SKM-1 (cell line): ENCODE data around the gene ZNF678.
"Not testable (repeated sequence)": the region's sequence is repeated elsewhere in the genome, so short reads cannot be mapped to it uniquely, and the experiment has no call there.

Experiments
- DNase-seq: peaks from one replicate; lab custom pipeline; 2025; ENCODE audit not compliant: unreplicated experiment; lab: John Stamatoyannopoulos, UW

Gene ZNF678

DNA sequence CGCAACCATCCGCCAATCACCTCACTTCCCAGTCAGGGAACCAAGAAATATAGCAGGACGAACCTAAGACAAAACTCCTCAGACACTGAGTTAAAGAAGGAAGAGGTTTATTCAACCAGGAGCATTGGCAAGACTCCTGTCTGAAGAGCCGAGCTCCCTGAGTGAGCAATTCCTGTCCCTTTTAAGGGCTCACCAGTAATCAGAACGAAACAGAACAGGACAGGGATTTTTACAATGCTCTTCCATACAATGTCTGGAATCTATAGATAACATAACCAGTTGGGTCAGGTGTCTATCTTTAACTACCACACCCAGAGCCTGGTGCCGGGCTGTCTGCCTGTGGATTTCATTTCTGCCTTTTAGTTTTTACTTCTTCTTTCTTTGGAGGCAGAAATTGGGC is 32.9 kb downstream of the ZNF678 start:
- DNase-seq, result not testable (repeated sequence)

DNA sequence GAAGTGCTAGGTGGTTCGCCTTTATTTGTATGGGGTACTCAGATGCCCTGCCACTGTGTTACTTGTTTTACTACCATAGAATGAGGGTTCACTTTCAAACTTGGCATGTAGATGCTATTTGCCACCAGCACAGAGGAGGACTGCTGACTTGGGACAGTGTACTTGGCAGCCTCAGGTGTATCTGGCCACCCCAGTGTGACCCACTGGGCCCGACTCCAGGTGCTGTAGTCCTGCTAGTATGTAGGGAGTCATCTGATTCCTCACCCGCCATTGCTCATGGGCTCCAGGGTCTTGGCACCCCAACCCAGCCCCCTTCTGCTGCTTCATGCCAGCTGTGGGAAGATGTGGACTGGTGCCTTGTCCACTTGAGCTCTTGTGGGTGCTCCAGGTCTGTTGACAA is 40.0 kb downstream of the ZNF678 start:
- DNase-seq, result no peak

DNA sequence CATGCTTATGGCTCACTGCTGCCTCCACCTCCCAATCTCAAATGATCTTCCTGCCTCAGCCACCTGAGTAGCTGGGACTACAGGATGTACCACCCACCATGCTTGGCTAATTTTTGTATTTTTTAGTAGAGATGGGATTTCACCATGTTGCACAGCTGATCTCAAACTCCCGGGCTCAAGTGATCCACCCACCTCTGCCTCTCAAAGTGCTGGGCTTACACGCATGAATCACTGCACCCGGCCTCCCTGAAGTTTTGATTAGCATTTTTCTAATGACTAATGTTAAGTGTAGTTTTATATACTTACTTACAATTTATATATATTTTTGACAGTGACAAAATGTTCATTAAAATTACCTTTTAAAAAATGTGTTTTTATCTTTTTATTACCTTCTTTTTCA is 41.1 kb downstream of the ZNF678 start:
- DNase-seq, result no peak

DNA sequence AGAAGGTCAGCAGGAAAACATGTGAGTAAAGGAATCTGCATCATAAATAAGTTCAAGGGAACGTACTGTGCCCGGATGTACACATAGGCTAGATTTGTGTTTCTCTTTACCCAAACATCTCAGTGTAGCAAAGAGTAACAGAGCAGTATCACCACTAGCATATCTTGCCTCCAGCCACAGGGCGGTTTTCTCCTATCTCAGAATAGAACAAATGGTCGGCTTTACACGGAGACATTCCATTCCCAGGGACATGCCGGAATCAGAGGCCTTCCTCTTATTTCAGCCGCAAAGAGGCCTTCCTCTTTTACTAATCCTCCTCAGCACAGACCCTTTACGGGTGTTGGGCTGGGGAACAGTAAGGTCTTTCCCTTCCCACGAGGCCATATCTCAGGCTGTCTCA is 42.9 kb downstream of the ZNF678 start:
- DNase-seq, result not testable (repeated sequence)

DNA sequence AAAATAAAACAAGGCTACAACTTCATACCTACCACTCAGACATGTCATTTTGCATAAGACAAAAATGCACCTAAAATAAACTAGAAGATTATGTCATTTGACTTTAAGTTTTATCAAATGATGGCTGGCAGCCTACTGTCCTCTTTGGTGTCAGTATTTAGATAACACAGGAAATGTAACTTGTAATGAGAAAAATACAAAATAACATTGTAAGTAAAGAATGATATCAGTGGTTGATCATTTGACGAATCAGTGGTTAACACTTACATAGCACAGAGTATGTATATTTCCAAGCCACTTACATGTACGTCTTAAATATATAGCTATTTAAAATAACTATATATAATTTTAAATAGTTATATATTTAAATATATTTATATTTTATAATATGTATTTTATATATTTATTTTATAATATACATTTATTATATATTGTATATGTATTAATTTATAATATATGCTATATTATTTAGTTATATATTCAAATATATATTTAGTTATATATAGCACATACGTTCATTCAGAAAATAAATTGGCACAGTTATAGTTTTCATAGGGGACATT is 44.1 kb downstream of the ZNF678 start:
- no peak for DNase-seq

DNA sequence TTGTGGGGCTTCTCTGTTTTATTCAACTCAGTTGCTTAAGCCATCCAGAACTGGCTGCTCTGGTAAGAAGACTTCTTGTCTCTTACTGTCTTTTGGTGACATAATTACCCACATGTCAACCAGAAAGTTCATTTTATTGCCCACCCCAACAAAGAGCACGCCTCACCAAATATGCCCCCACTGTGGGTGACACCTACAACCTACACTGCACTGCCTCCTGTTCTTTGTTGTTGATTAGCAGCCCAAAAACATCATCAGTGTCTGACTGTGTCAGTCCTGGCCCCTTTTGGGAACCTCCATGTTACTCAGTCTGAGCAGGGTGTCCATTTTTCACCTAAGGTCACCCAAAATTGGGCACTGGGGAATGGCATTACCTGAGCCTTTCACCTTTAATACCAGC is 49.3 kb downstream of the ZNF678 start:
- no peak for DNase-seq

DNA sequence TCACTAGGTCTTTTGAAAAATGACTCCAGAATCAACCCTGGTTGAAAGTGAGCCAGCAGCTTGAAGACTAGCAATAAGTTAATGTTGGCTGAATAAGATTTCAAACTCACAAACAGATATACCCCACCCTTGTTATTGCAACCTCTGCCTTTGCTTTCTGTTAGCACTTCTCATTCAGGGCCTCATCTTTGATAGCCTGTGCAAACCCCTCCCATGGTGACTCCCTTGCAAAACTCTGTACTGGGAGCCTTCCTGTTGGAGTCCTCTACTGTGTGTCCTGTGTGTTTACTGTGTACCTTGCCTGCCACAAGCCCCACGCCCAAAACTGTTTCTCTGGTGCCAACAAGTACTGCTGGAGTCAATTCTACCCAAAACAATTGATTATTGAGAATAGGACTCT is 50.2 kb downstream of the ZNF678 start:
- DNase-seq, result no peak

DNA sequence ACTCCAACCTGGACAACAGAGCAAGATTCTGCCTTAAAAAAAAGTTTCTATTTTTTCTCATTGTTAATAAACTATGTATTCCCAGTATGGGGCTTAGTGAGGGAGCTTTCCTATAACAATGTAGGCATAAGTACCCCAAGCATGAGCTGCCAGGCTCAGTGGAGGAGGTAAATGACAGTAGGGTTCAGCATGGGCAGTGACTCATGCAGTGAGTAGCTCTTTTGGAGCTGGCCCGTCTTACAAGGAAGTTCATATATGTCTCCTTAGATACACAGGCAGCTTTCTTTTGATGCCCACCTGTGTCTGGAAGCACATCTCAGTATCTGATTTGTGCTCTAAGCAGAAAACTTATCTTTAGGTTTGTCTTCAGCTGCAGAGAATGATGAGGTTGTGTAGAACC is 57.9 kb downstream of the ZNF678 start:
- DNase-seq, result no peak

DNA sequence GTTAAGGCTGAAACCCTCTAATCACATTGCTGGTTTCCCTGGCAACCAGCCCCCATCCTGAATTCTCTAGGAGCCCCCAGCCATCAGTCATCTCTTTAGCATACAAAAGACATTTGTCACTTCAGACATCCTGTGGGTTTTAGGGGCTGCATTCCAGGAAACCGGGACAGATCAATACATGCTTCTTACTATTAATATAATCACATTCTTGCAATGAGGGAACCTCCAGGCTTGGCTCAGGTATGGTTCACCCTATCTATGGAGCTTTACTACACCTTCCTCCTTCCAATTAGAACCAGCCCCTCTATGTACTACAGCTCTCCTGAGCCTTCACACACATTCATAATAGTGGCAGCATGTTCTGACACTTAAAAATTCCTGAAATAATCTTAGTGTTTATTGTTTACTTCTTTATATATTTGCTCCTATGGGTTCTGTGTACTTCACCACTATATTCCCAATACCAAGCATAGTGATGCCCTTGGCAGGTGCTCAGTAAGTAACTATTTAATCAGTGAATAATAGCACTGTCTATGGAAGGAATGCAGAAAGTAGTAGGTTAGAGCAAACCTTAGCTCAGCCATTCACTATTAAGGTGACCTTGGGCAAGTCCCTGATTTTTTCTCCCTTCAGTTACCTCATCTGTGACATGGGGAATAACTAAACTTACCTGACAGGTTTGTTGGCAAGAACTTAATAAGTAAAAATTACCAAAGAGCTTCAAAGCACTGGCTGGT is 59.6 kb downstream of the ZNF678 start:
- no peak for DNase-seq

DNA sequence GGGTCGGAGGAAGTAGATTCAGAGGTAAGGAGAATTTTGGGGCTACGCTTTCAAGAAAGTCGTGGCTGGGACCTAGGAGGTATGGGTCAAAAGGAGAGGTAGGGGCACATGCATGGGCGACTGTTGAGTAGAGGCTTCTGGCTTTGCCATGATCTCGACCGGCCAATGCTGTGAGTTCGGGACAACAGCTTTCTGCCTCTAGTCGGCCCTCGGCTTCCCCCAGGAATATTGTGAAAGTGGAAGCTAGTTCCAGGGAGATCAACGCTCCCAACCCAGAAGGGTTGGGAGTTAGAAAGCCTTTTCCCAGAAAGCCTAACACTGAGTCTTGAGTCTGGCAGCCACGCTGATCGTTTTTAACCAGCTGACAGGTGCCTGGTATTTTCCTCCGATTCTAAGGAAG is 69.0 kb downstream of the ZNF678 start:
- no peak for DNase-seq

DNA sequence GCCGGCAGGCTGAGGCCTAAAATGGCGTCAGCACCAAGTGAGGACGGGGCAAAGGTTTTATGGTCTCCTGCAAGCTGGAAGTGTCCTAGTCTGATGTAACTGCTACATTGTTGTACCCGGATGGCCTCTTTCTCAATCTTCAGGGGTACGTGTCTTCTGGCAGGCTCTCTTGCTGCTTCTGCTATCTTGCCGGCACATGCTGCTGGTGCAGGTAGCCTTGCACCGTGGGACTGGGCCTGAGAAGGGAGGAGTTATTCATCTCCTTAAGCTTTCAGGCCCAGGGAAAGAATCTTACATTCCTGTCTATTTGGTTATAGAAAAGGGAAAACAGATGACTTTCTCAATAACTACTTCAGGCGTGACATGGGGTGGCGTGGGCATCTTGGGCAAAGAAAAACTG is 72.2 kb downstream of the ZNF678 start:
- DNase-seq, result no peak

DNA sequence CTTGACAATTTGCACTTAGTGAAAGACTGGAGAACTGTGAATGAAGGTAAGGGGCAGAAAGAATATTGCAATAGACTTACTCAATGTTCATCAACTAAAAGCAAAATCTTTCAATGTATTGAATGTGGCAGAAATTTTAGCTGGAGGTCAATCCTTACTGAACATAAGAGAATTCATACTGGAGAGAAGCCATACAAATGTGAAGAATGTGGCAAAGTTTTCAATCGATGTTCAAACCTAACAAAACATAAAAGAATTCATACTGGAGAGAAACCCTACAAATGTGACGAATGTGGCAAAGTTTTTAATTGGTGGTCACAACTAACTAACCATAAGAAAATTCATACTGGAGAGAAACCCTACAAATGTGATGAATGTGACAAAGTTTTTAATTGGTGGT is 91.1 kb downstream of the ZNF678 start:
- DNase-seq, result no peak

DNA sequence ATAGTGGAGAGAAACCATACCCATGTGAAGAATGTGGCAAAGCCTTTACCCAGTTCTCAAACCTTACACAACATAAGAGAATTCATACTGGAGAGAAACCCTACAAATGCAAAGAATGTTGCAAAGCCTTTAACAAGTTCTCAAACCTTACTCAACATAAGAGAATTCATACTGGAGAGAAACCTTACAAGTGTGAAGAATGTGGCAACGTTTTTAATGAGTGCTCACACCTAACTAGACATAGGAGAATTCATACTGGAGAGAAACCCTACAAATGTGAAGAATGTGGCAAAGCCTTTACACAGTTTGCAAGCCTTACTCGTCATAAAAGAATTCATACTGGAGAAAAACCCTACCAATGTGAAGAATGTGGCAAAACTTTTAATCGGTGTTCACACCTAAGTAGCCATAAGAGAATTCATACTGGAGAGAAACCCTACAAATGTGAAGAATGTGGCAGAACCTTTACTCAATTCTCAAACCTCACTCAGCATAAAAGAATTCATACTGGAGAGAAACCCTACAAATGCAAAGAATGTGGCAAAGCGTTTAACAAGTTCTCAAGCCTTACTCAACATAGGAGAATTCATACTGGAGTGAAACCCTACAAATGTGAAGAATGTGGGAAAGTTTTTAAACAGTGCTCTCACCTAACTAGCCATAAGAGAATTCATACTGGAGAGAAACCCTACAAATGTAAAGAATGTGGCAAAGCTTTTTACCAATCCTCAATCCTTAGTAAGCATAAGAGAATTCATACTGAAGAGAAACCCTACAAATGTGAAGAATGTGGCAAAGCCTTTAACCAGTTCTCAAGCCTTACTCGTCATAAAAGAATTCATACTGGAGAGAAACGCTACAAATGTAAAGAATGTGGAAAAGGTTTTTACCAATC is 91.7 kb downstream of the ZNF678 start:
- DNase-seq, result no peak

DNA sequence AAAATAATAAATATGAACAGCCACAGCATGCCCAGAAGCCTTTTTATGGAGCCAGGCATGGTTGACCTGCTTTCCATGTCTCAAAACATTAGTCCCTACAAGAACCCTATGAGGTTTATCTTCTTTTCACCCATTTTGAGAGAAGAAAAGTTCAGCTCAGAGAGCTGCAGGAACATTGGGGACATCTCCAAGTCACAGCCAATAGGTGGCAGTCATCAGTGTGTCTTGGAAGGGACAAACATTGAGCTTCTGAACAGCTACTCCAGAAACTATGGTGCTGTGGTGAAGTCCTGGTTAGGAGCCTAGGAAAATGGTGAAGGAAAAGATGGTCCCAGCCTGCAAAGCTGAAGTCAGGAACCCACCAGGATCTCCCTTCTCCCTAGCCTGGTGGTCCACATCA is 98.1 kb downstream of the ZNF678 start:
- no peak for DNase-seq

DNA sequence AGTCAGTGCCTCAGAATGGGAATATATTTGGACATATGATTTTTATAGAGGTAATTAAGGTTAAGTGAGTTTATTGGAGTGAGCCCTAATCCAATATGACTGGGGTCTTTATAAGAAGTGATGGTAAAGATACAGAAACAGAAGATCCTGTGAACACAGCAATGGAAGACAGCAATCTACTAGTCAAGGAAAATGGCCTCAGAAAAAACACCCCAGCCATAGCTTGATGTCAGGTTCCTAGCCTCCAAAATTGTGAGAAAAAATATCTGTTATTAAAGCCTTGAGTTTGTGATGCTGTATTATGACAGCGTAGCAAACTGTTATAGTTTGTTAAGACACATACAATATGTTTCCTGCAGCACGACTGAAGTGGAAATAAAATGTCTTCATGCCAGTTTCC is 99.6 kb downstream of the ZNF678 start:
- DNase-seq, result no peak

DNA sequence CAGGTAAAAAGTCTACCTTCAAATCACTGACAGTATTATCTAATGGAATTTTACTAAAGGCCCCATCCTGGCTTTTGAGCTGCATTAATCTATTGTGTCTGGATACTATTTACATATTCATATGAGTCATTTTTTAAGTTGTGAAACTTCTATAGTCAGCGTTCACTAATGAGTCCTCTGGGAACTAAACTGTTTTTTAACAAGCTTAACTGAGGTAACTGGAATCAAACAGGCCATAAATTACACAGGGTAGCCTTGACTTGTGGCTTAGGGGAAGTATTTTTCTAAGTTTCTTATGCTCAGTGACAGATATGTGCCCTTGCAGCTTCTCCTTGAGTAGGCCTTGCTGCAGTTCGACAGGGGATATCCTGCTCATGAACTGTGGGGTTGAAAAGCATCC is 102.9 kb downstream of the ZNF678 start:
- DNase-seq, result no peak

DNA sequence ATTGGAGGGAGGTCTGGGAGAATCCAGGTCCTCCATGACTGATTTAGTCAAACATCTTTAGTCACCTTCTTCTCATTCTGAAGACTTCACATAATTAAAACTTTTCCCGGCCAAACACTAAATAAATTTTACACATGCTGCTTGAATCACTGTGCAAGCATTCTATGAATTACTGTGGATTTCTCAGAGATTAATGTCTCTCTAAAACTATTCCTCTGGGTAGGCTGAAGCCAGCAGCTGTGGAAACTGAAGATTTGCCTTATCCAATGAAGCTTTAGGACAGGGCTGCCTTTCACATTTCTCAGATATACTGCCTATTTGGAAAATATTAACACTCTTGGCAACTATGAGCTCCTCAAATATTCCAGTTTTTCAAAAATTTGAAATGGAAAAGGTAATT is 110.1 kb downstream of the ZNF678 start:
- no peak for DNase-seq

DNA sequence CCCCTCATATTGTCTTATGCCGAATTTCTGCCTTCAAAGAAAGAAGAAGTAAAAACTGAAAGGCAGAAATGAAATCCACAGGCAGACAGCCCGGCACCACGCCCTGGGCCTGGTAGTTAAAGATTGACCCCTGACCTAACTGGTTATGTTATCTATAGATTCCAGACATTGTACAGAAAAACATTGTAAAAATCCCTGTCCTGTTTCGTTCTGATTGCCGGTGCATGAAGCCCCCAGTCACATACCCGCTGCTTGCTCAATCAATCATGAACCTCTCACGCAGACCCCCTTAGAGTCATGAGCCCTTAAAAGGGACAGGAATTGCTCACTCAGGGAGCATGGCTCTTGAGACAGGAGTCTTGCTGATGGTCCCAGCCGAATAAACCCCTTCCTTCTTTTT is 122.5 kb downstream of the ZNF678 start:
- DNase-seq, result no peak

DNA sequence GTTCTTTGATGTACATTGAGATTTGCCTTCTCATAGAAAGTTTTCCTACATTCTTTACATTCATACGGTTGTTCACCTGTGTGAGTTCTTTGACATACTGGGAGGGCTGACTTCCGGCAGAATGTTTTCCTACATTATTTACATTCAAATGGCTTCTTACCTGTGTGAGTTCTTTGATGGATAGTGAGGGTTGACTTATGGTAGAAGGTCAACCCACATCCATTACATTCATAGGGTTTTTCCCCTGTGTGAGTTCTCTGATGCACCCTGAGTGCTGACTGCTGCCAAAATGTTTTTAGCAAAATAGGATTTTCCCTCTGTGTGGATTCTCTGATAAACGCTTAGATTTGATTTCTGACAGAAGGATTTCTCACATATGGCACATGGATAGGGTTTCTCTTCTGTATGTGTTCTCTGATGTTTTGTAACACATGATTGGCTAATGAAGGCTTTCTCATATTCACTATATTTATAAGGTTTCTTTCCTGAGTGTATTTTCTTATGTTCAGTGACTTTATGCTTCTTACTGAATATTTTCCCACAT is 134.0 kb downstream of the ZNF678 start:
- DNase-seq, result no peak

DNA sequence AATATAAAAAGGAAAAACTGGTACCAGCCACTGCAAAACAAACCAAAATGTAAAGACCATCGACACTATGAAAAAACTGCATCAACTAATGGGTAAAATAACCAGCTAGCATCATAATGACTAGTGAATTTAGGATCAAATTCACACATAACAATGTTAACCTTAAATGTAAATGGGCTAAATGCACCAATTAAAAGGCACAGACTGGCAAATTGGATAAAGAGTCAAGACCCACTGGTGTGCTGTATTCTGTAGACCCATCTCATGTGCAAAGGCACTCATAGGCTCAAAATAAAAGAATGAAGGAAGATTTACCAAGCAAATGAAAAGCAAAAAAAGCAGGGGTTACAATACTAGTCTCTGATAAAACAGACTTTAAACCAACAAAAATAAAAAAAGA is 138.3 kb downstream of the ZNF678 start:
- not testable (repeated sequence) for DNase-seq

DNA sequence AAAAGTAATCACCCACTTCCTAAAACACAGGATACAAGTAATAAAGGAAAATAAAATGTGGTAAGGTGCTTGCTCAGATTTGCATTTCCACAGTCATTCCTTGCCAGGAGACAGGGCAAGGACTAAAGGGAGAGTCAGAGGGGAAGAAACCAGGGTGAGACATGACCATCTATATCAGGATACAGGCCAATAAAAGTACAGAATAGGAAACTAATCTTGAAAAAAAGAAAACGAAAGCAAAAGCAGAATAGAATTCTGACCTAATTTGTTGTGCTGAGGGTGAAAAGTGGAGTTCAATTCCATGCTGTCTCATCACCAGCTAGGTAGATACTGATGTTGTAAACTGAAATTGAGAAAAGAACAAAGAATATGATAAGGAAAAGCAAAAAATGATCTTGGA is 144.5 kb downstream of the ZNF678 start:
- DNase-seq, result no peak

DNA sequence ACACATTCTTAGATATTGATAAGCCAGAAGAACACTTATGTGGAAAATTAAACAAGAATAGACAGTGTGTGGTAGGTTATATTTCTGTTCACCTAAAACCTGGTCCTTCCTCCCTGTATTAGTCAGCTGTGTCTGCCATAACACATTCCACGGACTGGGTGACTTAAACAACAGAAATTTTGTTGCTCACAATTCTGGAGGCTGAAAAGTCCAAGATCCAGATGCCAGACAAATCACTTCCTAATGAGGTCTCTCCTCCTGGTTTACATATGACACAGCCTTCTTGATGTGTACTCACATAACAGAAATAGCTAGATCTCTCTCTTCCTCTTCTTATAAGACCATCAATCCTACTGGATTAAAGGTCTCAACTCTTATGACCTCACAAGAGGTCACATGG is 146.1 kb downstream of the ZNF678 start:
- DNase-seq, result no peak
